HepG2 (cell line): ENCODE measurements around the gene DVL3. TPM values are rescaled to one million over a fixed set of nuclear protein-coding genes. Genes with fewer than 3 reads are reported as not detected.
"Not testable (repeated sequence)": the region's sequence is repeated elsewhere in the genome, so short reads cannot be mapped to it uniquely, and the experiment has no call there.

Experiments used
- ATAC-seq: fragments of 200-7000 bp; cut with Tn5 transposase; 3 replicates; pipeline ENCODE4 v1.9.1; 2020; ENCODE audit warnings: mild to moderate bottlenecking, moderate library complexity
- BruUV-seq: library from RNA; stranded (reverse); fragments of 400-500 nt; replicated peaks from 2 replicates; lab custom pipeline; 2021; lab: Mats Ljungman, UMichigan
- CTCF ChIA-PET: fragments of 300-600 bp; formaldehyde crosslinking; extraction: SDS; loops from one replicate; lab custom pipeline; 2021; ENCODE audit warnings: low total read pairs, inconsistent platforms, low intra/inter-chr PET ratio; lab: Yijun Ruan, JAX
- POLR2A ChIA-PET: fragments of 350-600 bp; sonication (Branson Sonifier 250); formaldehyde crosslinking; loops from one replicate; lab custom pipeline; 2020; ENCODE audit warnings: antibody characterized with exemption, inconsistent platforms; lab: Yijun Ruan, JAX
- DNase-seq: peaks from one replicate; pipeline ENCODE4 v3.0.0-alpha.2; 2015; ENCODE audit warnings: low spot score
- FAIRE-seq: peaks from 3 replicates; lab custom pipeline; 2011; peaks lifted over from hg19 to GRCh38; lab: Jason Lieb, UNC
- H2AFZ ChIP-seq: one replicate; pipeline ENCODE4 v1.6.1; 2011; ENCODE audit warnings: low read length, inconsistent platforms
- H3K27ac ChIP-seq: fragments of 300-600 bp; 3 replicates; pipeline ENCODE4 v1.8.0; 2011; ENCODE audit warnings: mixed run types, mild to moderate bottlenecking, mixed read lengths, low read length, inconsistent platforms; ENCODE audit not compliant: insufficient read depth; ENCODE audit errors: extremely low read length
- H3K27me3 ChIP-seq, 2 experiments: fragments of 200-600 bp in 1 of 2; 2 replicates in 1 of 2; 3 replicates in 1 of 2; pipeline versions ENCODE4 v1.6.0 to v1.8.0; 2011; ENCODE audit warnings: low read length in 2 of 2, mild to moderate bottlenecking in 2 of 2, moderate library complexity in 2 of 2, inconsistent platforms in 1 of 2; ENCODE audit not compliant: insufficient read depth in 2 of 2, control insufficient read depth in 1 of 2
- H3K36me3 ChIP-seq, 2 experiments: fragments of 200-600 bp in 1 of 2; replicated peaks in 1 of 2; 2 replicates in 1 of 2; 3 replicates in 1 of 2; pipeline versions ENCODE4 v1.5.1 to v1.8.0; 2011; ENCODE audit warnings: low read length in 2 of 2, inconsistent platforms in 1 of 2; ENCODE audit not compliant: insufficient read depth in 2 of 2, control insufficient read depth in 1 of 2
- H3K4me1 ChIP-seq: 2 replicates; pipeline ENCODE4 v1.5.1; 2012; ENCODE audit warnings: low read length, inconsistent platforms; ENCODE audit not compliant: insufficient read depth
- H3K4me2 ChIP-seq: 2 replicates; pipeline ENCODE4 v1.6.0; 2011; ENCODE audit warnings: low read depth, low read length, inconsistent platforms
- H3K4me3 ChIP-seq, 3 experiments: fragments of 200-600 bp in 1 of 3; sonication (generic), shearing (Covaris generic) in 1 of 3; replicated peaks in 1 of 3; 2 replicates each; pipeline ENCODE4 v1.5.1; 2011 to 2016; ENCODE audit warnings: low read length in 3 of 3, inconsistent platforms in 2 of 3, low read depth in 2 of 3, mild to moderate bottlenecking in 2 of 3, control low read depth in 1 of 3, mixed read lengths in 1 of 3; ENCODE audit not compliant: insufficient read depth in 1 of 3
- H3K79me2 ChIP-seq: one replicate; pipeline ENCODE4 v1.6.1; 2011; ENCODE audit warnings: low read length, inconsistent platforms; ENCODE audit not compliant: insufficient read depth
- H3K9ac ChIP-seq: 2 replicates; pipeline ENCODE4 v1.6.0; 2011; ENCODE audit warnings: mild to moderate bottlenecking, low read depth, low read length, inconsistent platforms; ENCODE audit not compliant: insufficient read depth
- H3K9me3 ChIP-seq: 2 replicates; pipeline ENCODE4 v1.5.1; 2012; ENCODE audit warnings: mild to moderate bottlenecking, low read length
- H4K20me1 ChIP-seq: 2 replicates; pipeline ENCODE4 v1.6.0; 2011; ENCODE audit warnings: inconsistent platforms, mild to moderate bottlenecking, low read length, moderate library complexity; ENCODE audit not compliant: insufficient read depth
- NFIC ChIP-seq: IDR thresholded peaks from 2 replicates; pipeline ENCODE4 v1.6.1; 2012; ENCODE audit warnings: mild to moderate bottlenecking, low read length, inconsistent platforms
- RAD21 ChIP-seq: fragments of 450-650 bp; formaldehyde crosslinking; IDR thresholded peaks from 2 replicates; pipeline ENCODE4 v1.5.0; 2020; ENCODE audit warnings: mild to moderate bottlenecking
- STAG1 ChIP-seq: sonication (generic); formaldehyde crosslinking; IDR thresholded peaks from 2 replicates; pipeline ENCODE4 v1.4.0; 2020; ENCODE audit warnings: missing genetic modification reagents
- ZNF121 ChIP-seq: sonication (generic); formaldehyde crosslinking; IDR thresholded peaks from 2 replicates; pipeline ENCODE4 v1.5.0; 2020; ENCODE audit warnings: mild to moderate bottlenecking, missing genetic modification reagents
- ZNF24 ChIP-seq: fragments of 450-650 bp; IDR thresholded peaks from 2 replicates; pipeline ENCODE4 v1.6.1; 2017; ENCODE audit warnings: antibody characterized with exemption, mild to moderate bottlenecking
- WGBS: methylation state at CpG from one replicate; pipeline ENCODE4 v1.1.6; 2017; ENCODE audit warnings: low lambda C conversion rate; 5-methylcytosine and 5-hydroxymethylcytosine counted together
- in situ Hi-C: cut with HindIII; loops from 2 replicates; pipeline ENCODE4 v1.10.0; 2017; ENCODE audit warnings: low pct_unique_long_range_greater_than_20kb; ENCODE audit not compliant: extremely low pct_ligation_motif_present
- intact Hi-C: fragments of 100-400 bp; cut with micrococcal nuclease; formaldehyde crosslinking; loops from one replicate; pipeline ENCODE4 v1.10.0; 2022; ENCODE audit not compliant: unreplicated experiment
- polyA plus RNA-seq, 8 experiments: library from polyadenylated mRNA; depleted of rRNA in 3 of 8; stranded (reverse) in 7 of 8; unstranded in 1 of 8; fragments of >200 nt; fragmentation: Illumina TruSeq in 4 of 8; extraction: Trizol in 4 of 8; gene quantifications; 2 replicates each; pipeline versions ENCODE4 v1.2.1 to v1.2.3, GENCODE V29; 2011 to 2016; ENCODE audit warnings: low read depth in 4 of 8, missing spikeins in 1 of 8, mixed read lengths in 1 of 8; ENCODE audit not compliant: insufficient read depth in 1 of 8
- total RNA-seq, 5 experiments: library from RNA; depleted of rRNA; stranded (reverse); fragments of >200 nt; fragmentation: Illumina TruSeq; extraction: Trizol; gene quantifications; 2 replicates each; pipeline ENCODE4 v1.2.3, GENCODE V29; 2016; ENCODE audit warnings: low read depth in 1 of 5
- TF ChIP-seq, protein P1 (sequence below): sonication (generic); formaldehyde crosslinking; IDR thresholded peaks from 2 replicates; pipeline ENCODE4 v1.9.0; 2022; ENCODE audit warnings: missing genetic modification reagents, mild to moderate bottlenecking, borderline replicate concordance
- TF ChIP-seq, protein P2 (sequence below): sonication (generic); formaldehyde crosslinking; IDR thresholded peaks from 2 replicates; pipeline ENCODE4 v1.5.0; 2020; ENCODE audit warnings: mild to moderate bottlenecking, missing genetic modification reagents, moderate library complexity

DVL3 gene
- total and polyA plus RNA-seq, 2 of the 13 experiments (the other 11 are each of a cell fraction or from before 2014, with no cell fraction given) = 29.0 to 36.1 TPM

- no peak for TF ChIP-seq NFIC
Observed at GRCh38 chr3:184148076-184148475, 7.1 kb upstream of the DVL3 start (continued).

DNA sequence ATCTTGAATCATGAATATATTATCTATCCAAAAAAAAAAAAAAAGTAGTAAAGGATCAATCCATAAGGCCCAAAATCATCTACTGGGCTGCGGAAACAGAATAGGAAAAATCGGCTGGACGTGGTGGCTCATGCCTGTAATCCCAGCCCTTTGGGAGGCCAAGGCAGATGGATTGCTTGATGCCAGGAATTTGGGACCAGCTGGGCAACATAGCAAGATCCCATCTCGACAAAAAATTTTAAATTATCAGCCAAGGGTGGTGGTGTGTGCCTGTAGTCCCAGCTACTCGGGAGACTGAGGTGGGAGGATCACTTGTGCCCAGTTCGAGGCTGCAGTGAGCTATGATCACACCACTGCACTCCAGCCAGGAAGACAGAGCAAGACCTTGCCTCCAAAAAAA lies 6.1 kb upstream of the DVL3 start:
- Histone ChIP-seq H3K4me1 (peaks cover 7% of the 10 kb centered on the region), H3K4me2 (no peak overlapping the region), H3K79me2 (no peaks in the 10 kb centered on the region), H3K36me3 (peaks cover 3 to 19% of the 10 kb centered on the region in 2 experiments; a peak in 3 of 5 replicates), H3K9me3 (no peaks in the 10 kb centered on the region), H3K9ac (no peak overlapping the region), H4K20me1 (no peaks in the 10 kb centered on the region), H2AFZ (no peak overlapping the region), H3K4me3 (no peak overlapping the region), H3K27ac (no peak overlapping the region), H3K27me3 (no peaks in the 10 kb centered on the region)
- TF ChIP-seq ZNF121 (CRISPR knock-in tag) (peak; percentile 78), ZNF24 (no peak)
- ATAC-seq (no peak), DNase-seq (no peak), FAIRE-seq (no peak)
- intact Hi-C loops = loop anchor here (5.0 kb wide), 1 partner anchor 38 kb away; the partner anchor contains the start of gene ABCF3
- no TSS peak for BruUV-seq
- ChIA-PET POLR2A (no interaction called here), CTCF (no interaction called here)
- in situ Hi-C loops = loop anchor here (25.0 kb wide), 1 partner anchor 262 kb away; the partner anchor contains the start of gene PARL
- WGBS = 92% methylated on average over 6 of the region's 6 CpGs

DNA sequence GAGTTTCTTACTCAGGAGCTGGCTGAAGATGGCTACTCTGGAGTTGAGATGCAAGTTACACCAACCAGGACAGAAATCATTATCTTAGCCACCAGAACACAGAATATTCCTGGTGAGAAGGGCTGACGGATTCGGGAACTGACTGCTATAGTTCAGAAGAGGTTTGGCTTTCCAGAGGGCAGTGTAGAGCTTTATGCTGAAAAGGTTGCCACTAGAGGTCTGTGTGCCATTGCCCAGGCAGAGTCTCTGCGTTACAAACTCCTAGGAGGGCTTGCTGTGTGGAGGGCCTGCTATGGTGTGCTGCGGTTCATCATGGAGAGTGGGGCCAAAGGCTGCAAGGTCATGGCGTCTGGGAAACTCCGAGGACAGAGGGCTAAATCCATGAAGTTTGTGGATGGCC lies 5.4 kb upstream of the DVL3 start:
- intact Hi-C loops (loop anchor here (5.0 kb wide), 1 partner anchor 38 kb away; the partner anchor contains the start of gene ABCF3), in situ Hi-C loops (loop anchor here (25.0 kb wide), 1 partner anchor 262 kb away; the partner anchor contains the start of gene PARL)
- peak; percentile 86 for ATAC-seq
- 53% methylated on average over 2 of the region's 6 CpGs for WGBS
- H3K9ac ChIP-seq, H3K27me3 ChIP-seq, H3K9me3 ChIP-seq, H3K4me2 ChIP-seq, CTCF ChIA-PET, H3K79me2 ChIP-seq, H3K27ac ChIP-seq, BruUV-seq, H2AFZ ChIP-seq, H4K20me1 ChIP-seq, H3K4me3 ChIP-seq: not testable (repeated sequence)
- Histone ChIP-seq H3K4me1 (peaks cover 11% of the 10 kb centered on the region), H3K36me3 (peaks cover 0 to 13% of the 10 kb centered on the region in 2 experiments; a peak in 3 of 5 replicates)
- POLR2A ChIA-PET = interaction anchor here (2.0 kb wide), 1 partner anchor 14 kb away, joined by 4 read pairs; the partner anchor contains the start of gene EIF2B5
- peak; percentile 89 for FAIRE-seq
- DNase-seq = peak; percentile 46
- 0 out of 2 replicates have a peak, but pooled peaks have one; percentile 6 for TF ChIP-seq RAD21 (CRISPR knock-in tag)
- TF ChIP-seq, protein P1, sequence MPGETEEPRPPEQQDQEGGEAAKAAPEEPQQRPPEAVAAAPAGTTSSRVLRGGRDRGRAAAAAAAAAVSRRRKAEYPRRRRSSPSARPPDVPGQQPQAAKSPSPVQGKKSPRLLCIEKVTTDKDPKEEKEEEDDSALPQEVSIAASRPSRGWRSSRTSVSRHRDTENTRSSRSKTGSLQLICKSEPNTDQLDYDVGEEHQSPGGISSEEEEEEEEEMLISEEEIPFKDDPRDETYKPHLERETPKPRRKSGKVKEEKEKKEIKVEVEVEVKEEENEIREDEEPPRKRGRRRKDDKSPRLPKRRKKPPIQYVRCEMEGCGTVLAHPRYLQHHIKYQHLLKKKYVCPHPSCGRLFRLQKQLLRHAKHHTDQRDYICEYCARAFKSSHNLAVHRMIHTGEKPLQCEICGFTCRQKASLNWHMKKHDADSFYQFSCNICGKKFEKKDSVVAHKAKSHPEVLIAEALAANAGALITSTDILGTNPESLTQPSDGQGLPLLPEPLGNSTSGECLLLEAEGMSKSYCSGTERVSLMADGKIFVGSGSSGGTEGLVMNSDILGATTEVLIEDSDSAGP (CRISPR knock-in tag) = 0 out of 2 replicates have a peak, but pooled peaks have one; percentile 24
- peak; percentile 51 for TF ChIP-seq STAG1 (CRISPR knock-in tag)
- TF ChIP-seq, protein P2, sequence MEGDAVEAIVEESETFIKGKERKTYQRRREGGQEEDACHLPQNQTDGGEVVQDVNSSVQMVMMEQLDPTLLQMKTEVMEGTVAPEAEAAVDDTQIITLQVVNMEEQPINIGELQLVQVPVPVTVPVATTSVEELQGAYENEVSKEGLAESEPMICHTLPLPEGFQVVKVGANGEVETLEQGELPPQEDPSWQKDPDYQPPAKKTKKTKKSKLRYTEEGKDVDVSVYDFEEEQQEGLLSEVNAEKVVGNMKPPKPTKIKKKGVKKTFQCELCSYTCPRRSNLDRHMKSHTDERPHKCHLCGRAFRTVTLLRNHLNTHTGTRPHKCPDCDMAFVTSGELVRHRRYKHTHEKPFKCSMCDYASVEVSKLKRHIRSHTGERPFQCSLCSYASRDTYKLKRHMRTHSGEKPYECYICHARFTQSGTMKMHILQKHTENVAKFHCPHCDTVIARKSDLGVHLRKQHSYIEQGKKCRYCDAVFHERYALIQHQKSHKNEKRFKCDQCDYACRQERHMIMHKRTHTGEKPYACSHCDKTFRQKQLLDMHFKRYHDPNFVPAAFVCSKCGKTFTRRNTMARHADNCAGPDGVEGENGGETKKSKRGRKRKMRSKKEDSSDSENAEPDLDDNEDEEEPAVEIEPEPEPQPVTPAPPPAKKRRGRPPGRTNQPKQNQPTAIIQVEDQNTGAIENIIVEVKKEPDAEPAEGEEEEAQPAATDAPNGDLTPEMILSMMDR (CRISPR knock-in tag) = peak; percentile 37; the same call in 1 of the 2 replicates
